ENCODE measurements around the gene DNASE1.

- TF ChIP-seq CTCF (IDR thresholded peaks at IDR 0.05; ENCODE audit: borderline replicate concordance, extremely low read depth, low read length, poor library complexity, severe bottlenecking) (peak; percentile 30), EZH2 (IDR thresholded peaks at IDR 0.05; ENCODE audit: borderline replicate concordance, low read depth, low read length, severe bottlenecking) (no peak)
Measured at GRCh38 chr16:3611146-3611975, 43.1 kb upstream of the DNASE1 start, which contains the start of gene SLX4.
